Dermis microvascular lymphatic vessel endothelial cell (primary cell): ENCODE data around the gene GMNN. TPM values are rescaled to one million over a fixed set of nuclear protein-coding genes. Genes with fewer than 3 reads are reported as not detected.
"Not testable (repeated sequence)": the region's sequence is repeated elsewhere in the genome, so short reads cannot be mapped to it uniquely, and the experiment has no call there.

Experiments
- DNase-seq, 2 donors: peaks; one replicate each; pipeline versions ENCODE4 v3.0.0 to v3.0.0-alpha.2; 2010; ENCODE audit warnings: low read depth in 2 of 2
- total RNA-seq: library from RNA; depleted of rRNA; stranded (reverse); fragments of >200 nt; gene quantifications from 2 replicates; pipeline ENCODE4 v1.2.1, GENCODE V29; 2014

Gene GMNN
- total RNA-seq, 1 donor from 2014 or later: 16.8 TPM

GRCh38 chr6:24761193-24761835 lies 13.4 kb upstream of the GMNN start:
- no peak for DNase-seq

GRCh38 chr6:24761851-24762250 lies 12.9 kb upstream of the GMNN start:
- no peak for DNase-seq

- DNase-seq: no peak
Measured at GRCh38 chr6:24763578-24763977, 11.2 kb upstream of the GMNN start.

- DNase-seq: not testable (repeated sequence)
Measured at GRCh38 chr6:24764833-24765828, 9.6 kb upstream of the GMNN start.

GRCh38 chr6:24765968-24766367 lies 8.8 kb upstream of the GMNN start:
- not testable (repeated sequence) for DNase-seq

- peak; percentile 12 to 42 for DNase-seq
Measured at GRCh38 chr6:24766680-24767462, 7.9 kb upstream of the GMNN start.

GRCh38 chr6:24768361-24768760 lies 6.4 kb upstream of the GMNN start:
- no peak for DNase-seq

GRCh38 chr6:24775520-24776058 lies 852 bp downstream of the GMNN start:
- peak; percentile 24 to 60 for DNase-seq

GRCh38 chr6:24777227-24777626 lies 2.5 kb downstream of the GMNN start:
- no peak for DNase-seq

- DNase-seq: no peak
Measured at GRCh38 chr6:24778121-24778520, 3.4 kb downstream of the GMNN start.

- no peak for DNase-seq
Measured at GRCh38 chr6:24778878-24779277, 4.1 kb downstream of the GMNN start.

GRCh38 chr6:24779416-24780016 lies 4.8 kb downstream of the GMNN start:
- peak in 1 of 2 donors; percentile 48 for DNase-seq

- DNase-seq: no peak
Measured at GRCh38 chr6:24780206-24780605, 5.5 kb downstream of the GMNN start.

GRCh38 chr6:24788031-24788665 lies 13.4 kb downstream of the GMNN start:
- no peak for DNase-seq

GRCh38 chr6:24795106-24795505 lies 20.4 kb downstream of the GMNN start:
- no peak for DNase-seq

GRCh38 chr6:24796616-24797290 lies 22.0 kb downstream of the GMNN start:
- no peak for DNase-seq

GRCh38 chr6:24797596-24798216 lies 23.0 kb downstream of the GMNN start:
- no peak for DNase-seq

- no peak for DNase-seq
Measured at GRCh38 chr6:24798740-24799540, 24.2 kb downstream of the GMNN start, which contains the start of gene ARMH2. Gene ARMH2, minus strand, starts transcription at chr6:24798917. Its CDS starts 60 bp downstream, at chr6:24798857.

- DNase-seq: no peak
Measured at GRCh38 chr6:24799541-24799915, 24.8 kb downstream of the GMNN start.
